Aorta (tissue), 5 donors: ENCODE results near the gene ELOF1. TPM values are rescaled to one million over a fixed set of nuclear protein-coding genes. Genes with fewer than 3 reads are reported as not detected.

Experiments
- ATAC-seq: fragments of 200-7000 bp; cut with Tn5 transposase; one replicate; pipeline ENCODE4 v1.9.1; 2022; ENCODE audit warnings: moderate library complexity; ENCODE audit not compliant: low FRiP score
- DNase-seq, 2 donors: peaks; one replicate each; pipeline ENCODE4 v3.0.0-alpha.2; 2020
- H3K27ac ChIP-seq, 2 donors: one replicate each; pipeline ENCODE4 v1.5.1; 2013; ENCODE audit warnings: low read length in 2 of 2, mild to moderate bottlenecking in 2 of 2, moderate library complexity in 2 of 2, control low read depth in 1 of 2, inconsistent platforms in 1 of 2, low read depth in 1 of 2
- H3K27me3 ChIP-seq, 2 donors: one replicate each; pipeline ENCODE4 v1.6.1; 2013; ENCODE audit warnings: control low read depth in 1 of 2, low read length in 1 of 2, mild to moderate bottlenecking in 1 of 2, moderate library complexity in 1 of 2; ENCODE audit not compliant: insufficient read depth in 2 of 2, control insufficient read depth in 1 of 2
- H3K36me3 ChIP-seq, 2 donors: one replicate each; pipeline ENCODE4 v1.6.1; 2013; ENCODE audit warnings: control low read depth in 1 of 2, low read length in 1 of 2, mild to moderate bottlenecking in 1 of 2; ENCODE audit not compliant: insufficient read depth in 2 of 2, control insufficient read depth in 1 of 2
- H3K4me1 ChIP-seq, 2 donors: one replicate each; pipeline ENCODE4 v1.6.1; 2013; ENCODE audit warnings: low read length in 2 of 2, control low read depth in 1 of 2, mild to moderate bottlenecking in 1 of 2, moderate library complexity in 1 of 2; ENCODE audit not compliant: insufficient read depth in 2 of 2, control insufficient read depth in 1 of 2
- H3K4me3 ChIP-seq, 2 donors: one replicate each; pipeline ENCODE4 v1.5.1; 2013; ENCODE audit warnings: low read length in 2 of 2, control low read depth in 1 of 2, mild to moderate bottlenecking in 1 of 2
- H3K9me3 ChIP-seq: one replicate; pipeline ENCODE4 v1.6.1; 2013; ENCODE audit warnings: mild to moderate bottlenecking, low read length; ENCODE audit not compliant: control insufficient read depth
- WGBS, 2 donors: extraction: QIAGEN DNeasy Blood & Tissue Kit; methylation state at CpG; one replicate each; pipeline ENCODE4 v1.1.7; 2013; 5-methylcytosine and 5-hydroxymethylcytosine counted together
- intact Hi-C, 2 donors: fragments of 100-400 bp; cut with DNase I; formaldehyde crosslinking; loops; one replicate each; pipeline versions ENCODE4 v1.14.2 to v1.15.0; 2022
- polyA plus RNA-seq, 2 donors: library from polyadenylated mRNA; stranded (reverse); fragments of 200-250 nt; gene quantifications; one replicate each; pipeline ENCODE4 v1.2.3, GENCODE V29; 2013
- total RNA-seq, 2 donors: library from RNA; stranded (reverse); fragmentation: NEBNext Ultra II Directional; extraction: Animal tissue kit (Norgen Biotek cat#: 25700); gene quantifications; one replicate each; pipeline ENCODE4 v1.2.1, GENCODE V29; 2021
- donor health status: healthy with polysubstance abuse.
- donor health status: Bipolar disorder and iron deficiency.
- donor health status: DM: no; HTN: no; CAD: no.
- donor health status: DM: no; HTN: no; CAD: no.
- donor health status: DM: yes; HTN: yes; CAD: no.

The ELOF1 gene
- total and polyA plus RNA-seq, 4 donors = 30.9 to 75.4 (median 35.7) TPM

- DNase-seq = no peak
- H3K4me3 ChIP-seq = no peak overlapping the region
- H3K36me3 ChIP-seq = no peaks in the 10 kb centered on the region
- 88 to 93% methylated on average over 1 of the region's 1 CpG for WGBS, 2 donors
- no peaks in the 10 kb centered on the region for H3K27me3 ChIP-seq
- no peaks in the 10 kb centered on the region for H3K4me1 ChIP-seq
- H3K27ac ChIP-seq = peak overlapping the region in 1 of 2 donors; percentile 97
- H3K9me3 ChIP-seq = no peaks in the 10 kb centered on the region
- intact Hi-C loops = no loop called here
- no peak for ATAC-seq
Observed at GRCh38 chr19:11534538-11534937, 24.5 kb downstream of the ELOF1 start.

DNA sequence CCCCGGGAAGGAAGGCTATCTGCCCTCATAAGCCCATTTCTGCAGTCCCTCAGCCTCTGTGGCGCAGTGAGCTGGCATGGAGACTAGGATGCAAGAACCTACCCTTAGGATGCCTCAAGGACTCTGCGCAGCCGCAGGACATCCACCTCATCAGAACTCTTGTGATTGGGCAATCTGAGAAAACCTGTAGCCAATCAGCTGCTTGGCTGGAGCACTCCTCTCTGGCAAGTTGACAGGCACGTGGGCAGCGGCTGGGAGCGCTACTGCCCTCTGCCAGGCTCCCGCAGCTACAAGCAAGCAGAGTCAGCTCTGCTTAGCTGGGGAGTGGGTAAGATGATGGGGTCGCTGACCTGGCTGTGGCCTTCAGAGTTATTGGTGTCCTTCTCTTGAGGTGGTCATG, 28.6 kb downstream of the ELOF1 start:
- H3K27me3 ChIP-seq = no peaks in the 10 kb centered on the region
- H3K4me1 ChIP-seq = no peaks in the 10 kb centered on the region
- no peak overlapping the region for H3K4me3 ChIP-seq
- peak overlapping the region in 1 of 2 donors; percentile 41 for H3K27ac ChIP-seq
- intact Hi-C loops = no loop called here
- peak; percentile 78 to 90 for DNase-seq
- peak; percentile 54 for ATAC-seq
- no peaks in the 10 kb centered on the region for H3K36me3 ChIP-seq
- WGBS, 2 donors = 17 to 22% methylated on average over 9 of the region's 9 CpGs
- no peaks in the 10 kb centered on the region for H3K9me3 ChIP-seq

DNA sequence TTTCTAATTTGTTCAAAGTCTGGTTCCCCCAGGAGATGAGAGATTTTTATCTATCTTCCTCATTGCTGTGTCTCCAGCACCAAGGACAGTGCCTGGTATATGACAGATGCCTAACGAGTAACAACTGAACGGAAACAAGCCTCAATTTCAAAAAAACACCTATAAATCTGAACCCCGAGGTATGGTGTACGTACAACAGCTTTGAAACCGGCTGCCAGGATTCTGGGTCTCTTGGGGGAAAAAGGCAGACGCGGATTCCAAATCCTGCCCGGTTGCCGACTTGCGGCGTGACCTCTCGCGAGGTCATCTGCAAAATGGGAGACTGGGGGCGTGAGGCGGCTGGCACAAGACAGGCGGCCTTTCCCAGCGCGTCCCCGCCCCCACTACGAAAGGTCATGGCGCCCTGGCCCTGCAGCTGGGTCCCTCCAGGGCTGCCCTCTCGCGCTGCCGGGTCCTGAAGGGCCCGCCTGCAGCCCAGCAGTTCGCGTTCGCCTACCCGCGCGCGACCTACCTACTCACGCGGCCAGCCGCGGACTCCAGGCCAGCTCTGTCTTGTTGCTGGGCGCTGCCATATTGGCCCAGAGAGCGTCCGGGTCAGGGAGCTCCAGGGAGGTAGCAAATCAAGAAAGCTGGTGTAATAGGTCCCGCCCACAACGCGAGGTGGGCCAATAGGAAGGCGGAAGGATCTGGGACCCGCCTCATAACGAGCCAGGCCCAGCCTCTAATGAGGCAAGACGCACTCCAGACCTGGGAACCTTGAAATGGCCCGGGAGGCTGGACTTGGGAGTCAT, 30.3 kb downstream of the ELOF1 start, which contains the start of gene ECSIT:
ECSIT (minus strand) TSS at position 584 of the 791 bp plus-strand sequence. CDS start 9,964 bp downstream, outside the sequence.
- no peaks in the 10 kb centered on the region for H3K36me3 ChIP-seq
- ATAC-seq (peak; percentile 98), DNase-seq (peak; percentile 97 to 99)
- no peaks in the 10 kb centered on the region for H3K27me3 ChIP-seq
- 0 to 1% methylated on average over 47 of the region's 47 CpGs for WGBS, 2 donors
- H3K9me3 ChIP-seq = no peaks in the 10 kb centered on the region
- intact Hi-C loops = no loop called here
- peak within 1 kb of the TSS; percentile 8 to 28 for H3K4me3 ChIP-seq
- peak within 1 kb of the TSS in 1 of 2 donors; percentile 82 for H3K27ac ChIP-seq
- no peaks in the 10 kb centered on the region for H3K4me1 ChIP-seq

DNA sequence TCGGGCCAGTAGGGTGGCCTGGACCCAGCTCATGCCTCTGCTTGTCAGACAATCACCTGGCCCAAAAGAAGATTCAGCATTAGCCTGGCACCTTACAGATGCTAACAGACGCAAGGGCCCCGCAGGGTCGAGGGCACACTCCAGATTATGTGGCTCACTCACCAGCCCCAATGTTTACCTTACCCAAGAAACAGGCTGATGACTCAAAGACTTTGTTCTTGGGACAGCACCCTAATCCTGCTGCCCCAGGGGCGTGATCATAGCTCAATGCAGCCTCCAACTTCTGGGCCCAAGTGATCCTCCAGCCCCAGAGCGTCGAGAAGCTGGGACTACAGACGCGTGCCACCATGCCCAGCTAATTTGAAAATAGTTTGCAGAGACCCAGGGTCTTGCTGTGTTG, 39.9 kb downstream of the ELOF1 start:
- no peak overlapping the region for H3K4me3 ChIP-seq
- H3K9me3 ChIP-seq = no peaks in the 10 kb centered on the region
- intact Hi-C loops = no loop called here
- H3K27ac ChIP-seq = no peak overlapping the region
- H3K36me3 ChIP-seq = no peaks in the 10 kb centered on the region
- 93 to 95% methylated on average over 9 of the region's 9 CpGs for WGBS, 2 donors
- H3K4me1 ChIP-seq = no peaks in the 10 kb centered on the region
- ATAC-seq (no peak), DNase-seq (no peak)
- H3K27me3 ChIP-seq = no peaks in the 10 kb centered on the region

DNA sequence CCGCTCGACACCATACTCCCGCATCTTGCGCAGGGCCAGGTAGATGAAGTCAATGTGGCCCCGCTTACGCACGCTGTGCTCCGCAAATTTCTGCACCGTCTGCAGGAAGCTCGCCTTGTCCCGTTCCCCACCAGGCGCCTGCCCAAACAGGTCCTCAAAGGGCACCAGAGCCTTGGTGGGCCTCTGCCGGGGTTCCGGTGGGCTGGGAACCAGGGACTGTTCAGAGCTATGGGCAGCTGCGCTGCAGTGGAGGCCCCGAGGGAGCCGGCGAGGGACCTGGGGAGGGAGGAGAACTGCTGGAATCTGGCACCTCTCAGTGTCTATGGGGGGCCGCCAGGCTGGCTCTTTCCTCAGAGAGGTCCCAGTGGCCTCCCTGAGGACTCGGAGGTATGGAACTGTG, 45.1 kb downstream of the ELOF1 start:
- no peaks in the 10 kb centered on the region for H3K9me3 ChIP-seq
- H3K27ac ChIP-seq = no peak overlapping the region
- peaks cover 0 to 5% of the 10 kb centered on the region in 2 donors for H3K36me3 ChIP-seq
- no peak overlapping the region for H3K4me3 ChIP-seq
- intact Hi-C loops = no loop called here
- DNase-seq (no peak), ATAC-seq (no peak)
- 94 to 96% methylated on average over 20 of the region's 20 CpGs for WGBS, 2 donors
- H3K4me1 ChIP-seq = no peaks in the 10 kb centered on the region
- H3K27me3 ChIP-seq = no peaks in the 10 kb centered on the region

- no peaks in the 10 kb centered on the region for H3K27me3 ChIP-seq
- H3K4me1 ChIP-seq = no peaks in the 10 kb centered on the region
- DNase-seq (no peak), ATAC-seq (no peak)
- H3K4me3 ChIP-seq = no peak overlapping the region
- peaks cover 0 to 5% of the 10 kb centered on the region in 2 donors for H3K36me3 ChIP-seq
- 92 to 94% methylated on average over 8 of the region's 8 CpGs for WGBS, 2 donors
- H3K9me3 ChIP-seq = no peaks in the 10 kb centered on the region
- intact Hi-C loops = no loop called here
- H3K27ac ChIP-seq = no peak overlapping the region
Observed at GRCh38 chr19:11510444-11510843, 48.6 kb downstream of the ELOF1 start.

DNA sequence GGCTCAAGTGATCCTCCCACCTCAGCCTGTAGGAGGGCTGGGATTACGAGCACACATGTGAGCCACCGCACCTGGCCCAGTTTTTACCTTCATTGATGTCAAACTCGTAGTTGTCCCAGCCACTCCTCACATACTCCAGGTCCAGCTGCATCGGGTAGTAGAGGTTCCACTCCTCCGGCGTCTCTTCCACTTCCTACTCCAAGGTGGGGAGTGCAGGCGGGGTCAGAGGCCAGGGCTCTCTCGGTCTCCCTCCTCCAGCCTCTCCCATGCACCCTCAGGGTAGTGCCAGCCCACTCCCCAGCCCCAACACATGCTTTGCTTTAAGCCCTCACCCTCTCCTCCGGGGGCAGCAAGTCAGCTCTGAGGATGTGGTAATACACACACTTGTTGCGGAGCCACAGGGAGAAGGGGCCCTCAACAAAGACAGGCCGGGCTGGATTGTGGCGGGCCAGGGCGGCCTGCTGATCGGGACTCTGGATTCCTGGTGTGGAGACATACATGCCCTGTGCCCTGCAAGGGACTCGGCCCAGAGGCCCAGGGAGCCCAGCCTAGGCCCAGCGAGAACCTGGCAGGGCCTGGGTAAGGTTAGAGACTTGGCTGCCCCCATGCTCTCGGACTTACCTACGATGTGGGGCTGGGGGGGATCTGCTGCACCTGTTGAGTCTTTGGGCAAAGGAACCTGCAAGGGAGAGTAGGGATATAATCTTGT, 51.5 kb downstream of the ELOF1 start:
- WGBS, 2 donors = 89% methylated on average over 17 to 18 of the region's 18 CpGs
- DNase-seq (no peak), ATAC-seq (no peak)
- Histone ChIP-seq H3K4me1 (no peaks in the 10 kb centered on the region), H3K27ac (no peak overlapping the region), H3K4me3 (no peak overlapping the region), H3K9me3 (no peaks in the 10 kb centered on the region), H3K27me3 (no peaks in the 10 kb centered on the region), H3K36me3 (no peaks in the 10 kb centered on the region)
- intact Hi-C loops = no loop called here

- no peaks in the 10 kb centered on the region for H3K36me3 ChIP-seq
- WGBS, 2 donors = 92 to 94% methylated on average over 6 of the region's 6 CpGs
- H3K9me3 ChIP-seq = no peaks in the 10 kb centered on the region
- H3K27ac ChIP-seq = no peak overlapping the region
- no peaks in the 10 kb centered on the region for H3K4me1 ChIP-seq
- no peak overlapping the region for H3K4me3 ChIP-seq
- ATAC-seq (no peak), DNase-seq (no peak)
- intact Hi-C loops = no loop called here
- no peaks in the 10 kb centered on the region for H3K27me3 ChIP-seq
Observed at GRCh38 chr19:11506967-11507366, 52.1 kb downstream of the ELOF1 start.
